HS-5 (cell line): ENCODE results near the gene ENDOU.
"Not testable (repeated sequence)": the region's sequence is repeated elsewhere in the genome, so short reads cannot be mapped to it uniquely, and the experiment has no call there.

Source experiments
- DNase-seq: peaks from one replicate; pipeline ENCODE4 v3.0.0-alpha.2; 2012; ENCODE audit warnings: low read depth

Gene ENDOU

DNA sequence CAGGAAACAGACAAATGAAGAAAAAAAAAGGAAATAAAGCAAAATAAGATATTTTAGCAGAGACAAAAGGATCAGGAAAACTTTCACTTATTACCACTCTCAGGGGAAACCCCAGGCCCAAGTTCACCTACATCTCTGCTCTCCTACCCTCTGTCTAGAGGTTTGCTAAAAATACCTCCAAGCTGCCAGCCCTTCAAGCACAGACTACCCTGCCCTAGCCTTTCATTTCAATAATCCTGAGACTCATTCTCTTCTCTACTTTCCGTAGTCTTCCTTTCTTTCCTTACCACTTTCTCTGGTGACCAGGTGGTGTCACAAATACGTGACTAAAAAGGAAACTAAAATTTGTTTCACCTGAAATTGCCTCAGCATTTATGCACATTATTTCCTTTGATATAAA lies 53.2 kb downstream of the ENDOU start:
- no peak for DNase-seq

DNA sequence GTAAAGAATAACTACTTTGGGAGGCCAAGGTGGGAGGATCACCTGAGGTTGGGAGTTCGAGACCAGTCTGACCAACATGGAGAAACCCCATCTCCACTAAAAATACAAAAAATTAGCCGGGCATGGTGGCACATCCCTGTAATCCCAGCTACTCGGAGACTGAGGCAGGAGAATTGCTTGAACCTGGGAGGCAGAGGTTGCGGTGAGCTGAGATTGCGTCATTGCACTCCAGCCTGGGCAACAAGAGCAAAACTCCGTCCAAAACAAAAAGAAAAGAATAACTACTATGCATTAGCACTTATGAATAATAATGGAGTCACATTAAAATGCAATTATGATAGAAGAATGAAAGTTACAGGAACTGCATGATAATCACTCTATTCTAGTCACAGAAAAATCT lies 57.4 kb downstream of the ENDOU start:
- not testable (repeated sequence) for DNase-seq
